Measurements from ENCODE around the gene CCNF. TPM values are rescaled to one million over a fixed set of nuclear protein-coding genes. Genes with fewer than 3 reads are reported as not detected.

Gene CCNF
- total and polyA plus RNA-seq, 9 of the 15 experiments (the other 6 are each of a cell fraction or from before 2014, with no cell fraction given), result 4.1 to 70.1 (median 29.5) TPM

DNA sequence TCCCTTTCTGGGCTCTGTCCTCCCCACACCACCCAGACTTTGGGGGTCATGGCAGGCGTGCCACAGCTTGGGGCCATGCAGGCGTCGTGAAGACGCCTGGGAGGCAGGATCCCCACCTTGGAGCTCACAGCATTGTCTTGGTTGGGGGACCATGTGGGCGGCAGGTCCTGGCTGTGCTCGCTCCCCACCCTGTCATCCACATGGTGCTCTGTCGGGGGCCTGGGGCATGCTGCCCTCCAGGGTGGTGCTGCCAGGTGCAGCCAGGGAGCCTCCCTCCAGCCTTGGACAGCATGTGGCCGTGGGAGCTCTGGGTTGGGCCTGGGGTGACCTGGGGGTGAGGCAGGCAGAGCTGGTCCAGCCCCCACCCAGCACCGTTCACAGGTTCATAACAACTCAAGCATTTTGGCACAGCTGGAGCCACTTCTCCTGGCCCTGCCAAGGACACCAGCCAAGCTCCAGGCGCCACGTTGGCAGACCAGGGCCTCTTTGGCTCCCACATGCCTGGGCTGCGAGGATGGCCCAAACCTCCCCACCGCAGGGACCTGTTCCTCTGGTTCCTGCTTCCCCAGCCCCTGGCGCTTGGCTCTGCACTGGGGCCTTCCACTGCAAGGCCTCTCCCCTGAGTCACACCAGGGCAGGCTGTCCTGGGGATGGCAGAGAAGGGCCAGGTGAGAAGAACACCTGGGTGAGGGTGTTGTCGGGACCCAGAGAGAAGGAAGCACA lies 69.4 kb downstream of the CCNF start:
- H3K4me2 ChIP-seq (ENCODE audit: insufficient read depth, low read length), result no peak overlapping the region
- peaks cover 19% of the 10 kb centered on the region for H3K79me2 ChIP-seq (ENCODE audit: control insufficient read depth, insufficient read depth, low read length)
- H3K27me3 ChIP-seq (ENCODE audit: control insufficient read depth in 2 of 2, insufficient read depth in 2 of 2, low read length in 2 of 2), result no peaks in the 10 kb centered on the region
- ChIA-PET POLR2A (no interaction called here), CTCF (ENCODE audit: low intra/inter-chr PET ratio) (interaction anchor here (0.9 to 1.0 kb wide), 2 partner anchors 159 to 201 kb away, joined by 3 read pairs; no protein-coding TSS in a partner anchor)
- H3K27ac ChIP-seq (ENCODE audit: extremely low read depth, low read depth, low read length), result no peak overlapping the region
- no peak overlapping the region for H2AFZ ChIP-seq (ENCODE audit: low read depth, low read length)
- peak overlapping the region in 1 of 2 experiments; percentile 83; a peak in 2 of 4 replicates for H3K9ac ChIP-seq (ENCODE audit: insufficient read depth in 1 of 2, low read depth in 2 of 2, low read length in 2 of 2)
- in situ Hi-C loops (cut with MboI), result no loop called here
- BruUV-seq (replicated peaks), result no TSS peak
- H3K4me1 ChIP-seq (replicated peaks in 1 of 2; ENCODE audit: control insufficient read depth in 2 of 2, insufficient read depth in 2 of 2, low read length in 2 of 2), result peaks cover 22 to 73% of the 10 kb centered on the region in 2 experiments
- intact Hi-C loops (cut with micrococcal nuclease), result loop anchor here (5.0 kb wide), 1 partner anchor 301 kb away; the partner anchor contains the start of gene CASKIN1
- no peak overlapping the region for H3K4me3 ChIP-seq
- ATAC-seq (no peak), FAIRE-seq (no peak), DNase-seq (ENCODE audit: extremely low read depth in 1 of 4, low spot score in 3 of 4) (no peak)
- WGBS (ENCODE audit: insufficient coverage, low coverage, missing lambda C conversion rate), result 86% methylated on average over 15 of the region's 15 CpGs
- H3K9me3 ChIP-seq (replicated peaks; ENCODE audit: control insufficient read depth, insufficient read depth, low read depth, low read length), result no peaks in the 10 kb centered on the region
- H3K9me1 ChIP-seq (ENCODE audit: control insufficient read depth, insufficient read depth, low read length), result no peaks in the 10 kb centered on the region
- H3K36me3 ChIP-seq (ENCODE audit: control insufficient read depth, insufficient read depth, low read length), result peaks cover 67% of the 10 kb centered on the region; the same call in 2 of the 3 replicates
- H4K20me1 ChIP-seq (replicated peaks; ENCODE audit: control insufficient read depth, insufficient read depth, low read length), result peaks cover 9% of the 10 kb centered on the region
- TF ChIP-seq, protein P1, sequence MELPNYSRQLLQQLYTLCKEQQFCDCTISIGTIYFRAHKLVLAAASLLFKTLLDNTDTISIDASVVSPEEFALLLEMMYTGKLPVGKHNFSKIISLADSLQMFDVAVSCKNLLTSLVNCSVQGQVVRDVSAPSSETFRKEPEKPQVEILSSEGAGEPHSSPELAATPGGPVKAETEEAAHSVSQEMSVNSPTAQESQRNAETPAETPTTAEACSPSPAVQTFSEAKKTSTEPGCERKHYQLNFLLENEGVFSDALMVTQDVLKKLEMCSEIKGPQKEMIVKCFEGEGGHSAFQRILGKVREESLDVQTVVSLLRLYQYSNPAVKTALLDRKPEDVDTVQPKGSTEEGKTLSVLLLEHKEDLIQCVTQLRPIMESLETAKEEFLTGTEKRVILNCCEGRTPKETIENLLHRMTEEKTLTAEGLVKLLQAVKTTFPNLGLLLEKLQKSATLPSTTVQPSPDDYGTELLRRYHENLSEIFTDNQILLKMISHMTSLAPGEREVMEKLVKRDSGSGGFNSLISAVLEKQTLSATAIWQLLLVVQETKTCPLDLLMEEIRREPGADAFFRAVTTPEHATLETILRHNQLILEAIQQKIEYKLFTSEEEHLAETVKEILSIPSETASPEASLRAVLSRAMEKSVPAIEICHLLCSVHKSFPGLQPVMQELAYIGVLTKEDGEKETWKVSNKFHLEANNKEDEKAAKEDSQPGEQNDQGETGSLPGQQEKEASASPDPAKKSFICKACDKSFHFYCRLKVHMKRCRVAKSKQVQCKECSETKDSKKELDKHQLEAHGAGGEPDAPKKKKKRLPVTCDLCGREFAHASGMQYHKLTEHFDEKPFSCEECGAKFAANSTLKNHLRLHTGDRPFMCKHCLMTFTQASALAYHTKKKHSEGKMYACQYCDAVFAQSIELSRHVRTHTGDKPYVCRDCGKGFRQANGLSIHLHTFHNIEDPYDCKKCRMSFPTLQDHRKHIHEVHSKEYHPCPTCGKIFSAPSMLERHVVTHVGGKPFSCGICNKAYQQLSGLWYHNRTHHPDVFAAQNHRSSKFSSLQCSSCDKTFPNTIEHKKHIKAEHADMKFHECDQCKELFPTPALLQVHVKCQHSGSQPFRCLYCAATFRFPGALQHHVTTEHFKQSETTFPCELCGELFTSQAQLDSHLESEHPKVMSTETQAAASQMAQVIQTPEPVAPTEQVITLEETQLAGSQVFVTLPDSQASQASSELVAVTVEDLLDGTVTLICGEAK (IDR thresholded peaks at IDR 0.05), result no peak
- TF ChIP-seq, protein P1 (CRISPR knock-in tag; IDR thresholded peaks at IDR 0.05), result no peak
- TF ChIP-seq RBM17 (IDR thresholded peaks at IDR 0.05; ENCODE audit: borderline replicate concordance, low read depth, low read length), result no peak
- no peak for TF ChIP-seq RBFOX2 (IDR thresholded peaks at IDR 0.05; ENCODE audit: low read depth, low read length)
- TF ChIP-seq KHSRP (IDR thresholded peaks at IDR 0.05), result no peak
- TF ChIP-seq FOXA3 (CRISPR knock-in tag; conservative IDR thresholded peaks at IDR 0.05 in 1 of 2, IDR thresholded peaks at IDR 0.05 in 1 of 2), result no peak
- TF ChIP-seq KLF16 (IDR thresholded peaks at IDR 0.05), result no peak
- no peak for TF ChIP-seq MYC (IDR thresholded peaks at IDR 0.05; ENCODE audit: low read depth, low read length)
- TF ChIP-seq MYC (CRISPR knock-in tag; IDR thresholded peaks at IDR 0.05; ENCODE audit: borderline replicate concordance, low read depth), result no peak

Measured in K562 (cell line).